ENCODE data around the gene TVP23A.

TVP23A gene

GRCh38 chr16:10817963-10818941, at the start of gene TVP23A:
Gene TVP23A (minus strand): TSS chr16:10818794. CDS start chr16:10818493, 301 bp downstream.
- DNase-seq = no peak

GRCh38 chr16:10868104-10868595, 49.6 kb upstream of the TVP23A start:
- no peak for DNase-seq

GRCh38 chr16:10867199-10867598, 48.6 kb upstream of the TVP23A start:
- DNase-seq = no peak

GRCh38 chr16:10865991-10866966, 47.7 kb upstream of the TVP23A start:
- DNase-seq = no peak

GRCh38 chr16:10862438-10862837, 43.8 kb upstream of the TVP23A start:
- no peak for DNase-seq

- no peak for DNase-seq
Observed at GRCh38 chr16:10859658-10860057, 41.1 kb upstream of the TVP23A start.

GRCh38 chr16:10859020-10859419, 40.4 kb upstream of the TVP23A start:
- DNase-seq = no peak

GRCh38 chr16:10858203-10858602, 39.6 kb upstream of the TVP23A start:
- DNase-seq = no peak

- no peak for DNase-seq
Observed at GRCh38 chr16:10856042-10856441, 37.4 kb upstream of the TVP23A start.

- DNase-seq = no peak
Observed at GRCh38 chr16:10852948-10853347, 34.4 kb upstream of the TVP23A start.

GRCh38 chr16:10852286-10852685, 33.7 kb upstream of the TVP23A start:
- DNase-seq = no peak

- no peak for DNase-seq
Observed at GRCh38 chr16:10851512-10851911, 32.9 kb upstream of the TVP23A start.

GRCh38 chr16:10850478-10850850, 31.9 kb upstream of the TVP23A start:
- DNase-seq = no peak

- no peak for DNase-seq
Observed at GRCh38 chr16:10849736-10850477, 31.3 kb upstream of the TVP23A start.

GRCh38 chr16:10847176-10847575, 28.6 kb upstream of the TVP23A start:
- DNase-seq = no peak

- no peak for DNase-seq
Observed at GRCh38 chr16:10846213-10846998, 27.8 kb upstream of the TVP23A start.

- no peak for DNase-seq
Observed at GRCh38 chr16:10840703-10841102, 22.1 kb upstream of the TVP23A start.

- no peak for DNase-seq
Observed at GRCh38 chr16:10839279-10839666, 20.7 kb upstream of the TVP23A start.

- no peak for DNase-seq
Observed at GRCh38 chr16:10838621-10839278, 20.2 kb upstream of the TVP23A start.

- DNase-seq = no peak
Observed at GRCh38 chr16:10836174-10836853, 17.7 kb upstream of the TVP23A start.
